HG02571 (cell line): Measurements from ENCODE around the gene ENGASE.
"Not testable (repeated sequence)": the region's sequence is repeated elsewhere in the genome, so short reads cannot be mapped to it uniquely, and the experiment has no call there.

ENCODE experiments used
- ATAC-seq: cut with Tn5 transposase; IDR thresholded peaks from one replicate; pipeline ENCODE4 v1.9.1; 2021; ENCODE audit warnings: mild to moderate bottlenecking, moderate library complexity; ENCODE audit not compliant: unreplicated experiment

Gene ENGASE

GRCh38 chr17:79074649-79075445 is at the start of gene ENGASE:
TSS of gene ENGASE (plus strand) at chr17:79074824. CDS start at chr17:79074945, 121 bp downstream.
- ATAC-seq, result peak; percentile 84

GRCh38 chr17:79024901-79025737 is 49.5 kb upstream of the ENGASE start:
- no peak for ATAC-seq

GRCh38 chr17:79026376-79027273 is 48.0 kb upstream of the ENGASE start:
- ATAC-seq, result no peak

GRCh38 chr17:79027274-79027924 is 47.2 kb upstream of the ENGASE start:
- ATAC-seq, result no peak

GRCh38 chr17:79027925-79028491 is 46.6 kb upstream of the ENGASE start:
- ATAC-seq, result no peak

GRCh38 chr17:79028496-79029326 is 45.9 kb upstream of the ENGASE start:
- ATAC-seq, result no peak

- ATAC-seq, result no peak
Measured at GRCh38 chr17:79029327-79030009, 45.2 kb upstream of the ENGASE start.

GRCh38 chr17:79030636-79031035 is 44.0 kb upstream of the ENGASE start:
- not testable (repeated sequence) for ATAC-seq

GRCh38 chr17:79031996-79032875 is 42.4 kb upstream of the ENGASE start:
- ATAC-seq, result no peak

GRCh38 chr17:79033046-79033616 is 41.5 kb upstream of the ENGASE start:
- ATAC-seq, result no peak

GRCh38 chr17:79033741-79034501 is 40.7 kb upstream of the ENGASE start:
- no peak for ATAC-seq

- ATAC-seq, result no peak
Measured at GRCh38 chr17:79034931-79035485, 39.6 kb upstream of the ENGASE start.

GRCh38 chr17:79035686-79036085 is 38.9 kb upstream of the ENGASE start:
- no peak for ATAC-seq

GRCh38 chr17:79036181-79036580 is 38.4 kb upstream of the ENGASE start:
- ATAC-seq, result no peak

- ATAC-seq, result no peak
Measured at GRCh38 chr17:79036596-79036995, 38.0 kb upstream of the ENGASE start.

- no peak for ATAC-seq
Measured at GRCh38 chr17:79038545-79039135, 36.0 kb upstream of the ENGASE start.
